Loucy (cell line): ENCODE measurements around the gene SLC25A41.

Source experiments
- H2AFZ ChIP-seq: fragments of 200-600 bp; sonication (generic); 2 replicates; pipeline ENCODE4 v1.6.0; 2016; ENCODE audit warnings: antibody characterized with exemption, mild to moderate bottlenecking, low read length, moderate library complexity
- H3F3A ChIP-seq: fragments of 200-600 bp; 2 replicates; pipeline ENCODE4 v1.6.0; 2016; ENCODE audit warnings: antibody characterized with exemption, low read depth, mild to moderate bottlenecking
- H3K27me3 ChIP-seq: fragments of 200-600 bp; sonication (generic); 2 replicates; pipeline ENCODE4 v1.6.1; 2014; ENCODE audit warnings: low read length, mild to moderate bottlenecking; ENCODE audit not compliant: insufficient read depth, poor library complexity, severe bottlenecking
- H3K36me3 ChIP-seq: fragments of 200-600 bp; sonication (generic); 2 replicates; pipeline ENCODE4 v1.6.1; 2016; ENCODE audit warnings: low read length; ENCODE audit not compliant: insufficient read depth
- H3K4me1 ChIP-seq: fragments of 200-600 bp; sonication (generic); 2 replicates; pipeline ENCODE4 v1.5.1; 2014; ENCODE audit warnings: low read length, mild to moderate bottlenecking; ENCODE audit not compliant: insufficient read depth, poor library complexity, severe bottlenecking
- H3K4me2 ChIP-seq: fragments of 200-600 bp; sonication (generic); 2 replicates; pipeline ENCODE4 v1.6.0; 2014; ENCODE audit warnings: antibody characterized with exemption, low read length, low read depth, mild to moderate bottlenecking; ENCODE audit not compliant: poor library complexity, severe bottlenecking
- H3K4me3 ChIP-seq: fragments of 200-600 bp; sonication (generic); 2 replicates; pipeline ENCODE4 v1.5.1; 2014; ENCODE audit warnings: low read length, mild to moderate bottlenecking, mixed read lengths; ENCODE audit not compliant: poor library complexity, severe bottlenecking
- H3K79me2 ChIP-seq: fragments of 200-600 bp; sonication (generic); 2 replicates; pipeline ENCODE4 v1.6.1; 2014; ENCODE audit warnings: low read length; ENCODE audit not compliant: insufficient read depth
- H3K9ac ChIP-seq: fragments of 200-600 bp; sonication (generic); 2 replicates; pipeline ENCODE4 v1.6.0; 2014; ENCODE audit warnings: mild to moderate bottlenecking, low read depth, low read length, moderate library complexity; ENCODE audit not compliant: poor library complexity, severe bottlenecking
- H3K9me2 ChIP-seq: fragments of 200-600 bp; sonication (generic); replicated peaks from 2 replicates; pipeline ENCODE4 v1.6.1; 2016; ENCODE audit warnings: low read depth, low read length, mixed read lengths
- H3K9me3 ChIP-seq: fragments of 200-600 bp; sonication (generic); 2 replicates; pipeline ENCODE4 v1.6.1; 2014; ENCODE audit warnings: mild to moderate bottlenecking, antibody characterized with exemption, low read length, low read depth; ENCODE audit not compliant: insufficient read depth
- H4K20me1 ChIP-seq: fragments of 200-600 bp; sonication (generic); 2 replicates; pipeline ENCODE4 v1.6.0; 2014; ENCODE audit warnings: antibody characterized with exemption, low read length, mild to moderate bottlenecking; ENCODE audit not compliant: insufficient read depth, poor library complexity, severe bottlenecking
- CTCF ChIP-seq: fragments of 200-600 bp; sonication (generic); conservative IDR thresholded peaks from 2 replicates; pipeline ENCODE4 v1.5.1; 2014; ENCODE audit warnings: mild to moderate bottlenecking, antibody characterized with exemption, low read length
- EZH2phosphoT487 ChIP-seq: fragments of 200-600 bp; IDR thresholded peaks from 2 replicates; pipeline ENCODE4 v1.6.1; 2018; ENCODE audit warnings: antibody characterized with exemption, mild to moderate bottlenecking, moderate library complexity, borderline replicate concordance

SLC25A41 gene

GRCh38 chr19:6424195-6424938 lies 9.2 kb downstream of the SLC25A41 start, which contains the start of gene KHSRP:
Gene KHSRP (minus strand): TSS chr19:6424811. CDS start chr19:6424701, 110 bp downstream.
- peak within 1 kb of the TSS; percentile 78 for H2AFZ ChIP-seq
- TF ChIP-seq EZH2phosphoT487 (no peak), CTCF (no peak)

GRCh38 chr19:6423499-6424194 lies 9.9 kb downstream of the SLC25A41 start:
- Histone ChIP-seq H3K9me2 (no peaks in the 10 kb centered on the region), H3K4me1 (peaks cover 25% of the 10 kb centered on the region), H3K79me2 (peaks cover 59% of the 10 kb centered on the region), H3K27me3 (no peaks in the 10 kb centered on the region), H3K4me2 (peak overlapping the region; percentile 99), H2AFZ (no peak overlapping the region), H3K9me3 (no peaks in the 10 kb centered on the region), H3K9ac (peak overlapping the region; percentile 94), H3F3A (no peaks in the 10 kb centered on the region), H4K20me1 (peaks cover 55% of the 10 kb centered on the region), H3K36me3 (peaks cover 29% of the 10 kb centered on the region; the same call in 1 of the 2 replicates), H3K4me3 (peak overlapping the region; percentile 87)
- no peak for TF ChIP-seq CTCF
- TF ChIP-seq EZH2phosphoT487: no peak

More at GRCh38 chr19:6424195-6424938, 9.2 kb downstream of the SLC25A41 start, which contains the start of gene KHSRP:
- peak within 1 kb of the TSS; percentile 99 for H3K4me2 ChIP-seq
- H3K9me2 ChIP-seq: no peaks in the 10 kb centered on the region
- no peaks in the 10 kb centered on the region for H3K9me3 ChIP-seq
- H3K79me2 ChIP-seq: peaks cover 52% of the 10 kb centered on the region
- no peaks in the 10 kb centered on the region for H3K27me3 ChIP-seq
- peak within 1 kb of the TSS; percentile 87 for H3K4me3 ChIP-seq
- H3K36me3 ChIP-seq: peaks cover 22% of the 10 kb centered on the region; the same call in 1 of the 2 replicates
- peaks cover 27% of the 10 kb centered on the region for H3K4me1 ChIP-seq
- H4K20me1 ChIP-seq: peaks cover 48% of the 10 kb centered on the region
- no peaks in the 10 kb centered on the region for H3F3A ChIP-seq
- peak within 1 kb of the TSS; percentile 94 for H3K9ac ChIP-seq

- Histone ChIP-seq H3K4me1 (peaks cover 25% of the 10 kb centered on the region), H3K9me2 (no peaks in the 10 kb centered on the region), H3K4me3 (peak overlapping the region; percentile 87), H3K9ac (peak overlapping the region; percentile 94), H3K9me3 (no peaks in the 10 kb centered on the region), H2AFZ (no peak overlapping the region), H4K20me1 (peaks cover 76% of the 10 kb centered on the region), H3K4me2 (peak overlapping the region; percentile 99), H3K79me2 (peaks cover 74% of the 10 kb centered on the region), H3K27me3 (no peaks in the 10 kb centered on the region), H3K36me3 (peaks cover 52% of the 10 kb centered on the region), H3F3A (no peaks in the 10 kb centered on the region)
- TF ChIP-seq EZH2phosphoT487 (no peak), CTCF (no peak)
These were observed 12.2 kb downstream of the SLC25A41 start for GRCh38 chr19:6421075-6422014.
